HL-60 (cell line): ENCODE measurements around the gene C4orf46.

ENCODE experiments used
- DNase-seq, 2 experiments: peaks; one replicate each; pipeline ENCODE4 v3.0.0-alpha.2; 2010 to 2020; ENCODE audit warnings: low read depth in 1 of 2, low spot score in 1 of 2
- H3K27ac ChIP-seq: fragments of 250-450 bp; sonication (Bioruptor Pico); replicated peaks from 2 replicates; pipeline ENCODE4 v1.5.1; 2020; ENCODE audit warnings: mild to moderate bottlenecking, moderate library complexity
- H3K27me3 ChIP-seq: fragments of 250-450 bp; sonication (Bioruptor Pico); 2 replicates; pipeline ENCODE4 v1.5.1; 2021; ENCODE audit warnings: mild to moderate bottlenecking, moderate library complexity; ENCODE audit not compliant: insufficient read depth, poor library complexity, severe bottlenecking
- H3K4me3 ChIP-seq: replicated peaks from 2 replicates; pipeline ENCODE4 v1.5.1; 2011; ENCODE audit warnings: mild to moderate bottlenecking, control low read depth, low read length; ENCODE audit not compliant: insufficient read depth
- GABPA ChIP-seq: IDR thresholded peaks from 2 replicates; pipeline ENCODE4 v1.6.1; 2012; ENCODE audit warnings: low read depth
- POLR2AphosphoS5 ChIP-seq: IDR thresholded peaks from 2 replicates; pipeline ENCODE4 v1.6.1; 2012; ENCODE audit warnings: low read depth
- REST ChIP-seq: IDR thresholded peaks from 2 replicates; pipeline ENCODE4 v1.6.1; 2012; ENCODE audit warnings: low read depth; ENCODE audit not compliant: insufficient replicate concordance
- SPI1 ChIP-seq: IDR thresholded peaks from 2 replicates; pipeline ENCODE4 v1.6.1; 2012; ENCODE audit warnings: low read depth, mild to moderate bottlenecking, borderline replicate concordance
- TF ChIP-seq, protein P1 (sequence below): IDR thresholded peaks from one replicate; pipeline ENCODE4 v1.5.1; 2011; ENCODE audit warnings: low read length, control low read depth, inconsistent platforms; ENCODE audit not compliant: insufficient read depth

The C4orf46 gene

GRCh38 chr4:158624889-158625478 is 46.7 kb downstream of the C4orf46 start:
- H3K27me3 ChIP-seq: no peaks in the 10 kb centered on the region
- TF ChIP-seq SPI1 (no peak), GABPA (no peak), REST (no peak)
- TF ChIP-seq, protein P1, sequence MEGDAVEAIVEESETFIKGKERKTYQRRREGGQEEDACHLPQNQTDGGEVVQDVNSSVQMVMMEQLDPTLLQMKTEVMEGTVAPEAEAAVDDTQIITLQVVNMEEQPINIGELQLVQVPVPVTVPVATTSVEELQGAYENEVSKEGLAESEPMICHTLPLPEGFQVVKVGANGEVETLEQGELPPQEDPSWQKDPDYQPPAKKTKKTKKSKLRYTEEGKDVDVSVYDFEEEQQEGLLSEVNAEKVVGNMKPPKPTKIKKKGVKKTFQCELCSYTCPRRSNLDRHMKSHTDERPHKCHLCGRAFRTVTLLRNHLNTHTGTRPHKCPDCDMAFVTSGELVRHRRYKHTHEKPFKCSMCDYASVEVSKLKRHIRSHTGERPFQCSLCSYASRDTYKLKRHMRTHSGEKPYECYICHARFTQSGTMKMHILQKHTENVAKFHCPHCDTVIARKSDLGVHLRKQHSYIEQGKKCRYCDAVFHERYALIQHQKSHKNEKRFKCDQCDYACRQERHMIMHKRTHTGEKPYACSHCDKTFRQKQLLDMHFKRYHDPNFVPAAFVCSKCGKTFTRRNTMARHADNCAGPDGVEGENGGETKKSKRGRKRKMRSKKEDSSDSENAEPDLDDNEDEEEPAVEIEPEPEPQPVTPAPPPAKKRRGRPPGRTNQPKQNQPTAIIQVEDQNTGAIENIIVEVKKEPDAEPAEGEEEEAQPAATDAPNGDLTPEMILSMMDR: peak; percentile 64
- no peak overlapping the region for H3K4me3 ChIP-seq
- peak; percentile 48 to 51 for DNase-seq
- no peak overlapping the region for H3K27ac ChIP-seq

- TF ChIP-seq REST (no peak), GABPA (no peak), POLR2AphosphoS5 (no peak), SPI1 (no peak)
- TF ChIP-seq, protein P1: no peak
- Histone ChIP-seq H3K27me3 (no peaks in the 10 kb centered on the region), H3K27ac (no peak overlapping the region), H3K4me3 (no peak overlapping the region)
- no peak for DNase-seq
Measured at GRCh38 chr4:158622251-158622650, 49.4 kb downstream of the C4orf46 start.

GRCh38 chr4:158621729-158622128 is 50.0 kb downstream of the C4orf46 start:
- Histone ChIP-seq H3K4me3 (no peak overlapping the region), H3K27ac (no peak overlapping the region)
- TF ChIP-seq REST (no peak), SPI1 (no peak), POLR2AphosphoS5 (no peak), GABPA (no peak)
- TF ChIP-seq, protein P1: no peak

More at GRCh38 chr4:158621729-158622128, 50.0 kb downstream of the C4orf46 start:
- no peak for DNase-seq
- H3K27me3 ChIP-seq: no peaks in the 10 kb centered on the region
